Osteocyte (in vitro differentiated cells): ENCODE measurements around the gene COPE. TPM values are rescaled to one million over a fixed set of nuclear protein-coding genes. Genes with fewer than 3 reads are reported as not detected.

Experiments
- DNase-seq: peaks from one replicate; pipeline ENCODE4 v3.0.0; 2021; ENCODE audit warnings: mixed read lengths; ENCODE audit not compliant: unreplicated experiment; ENCODE audit errors: extremely low spot score
- H3K27ac Mint-ChIP-seq: one replicate; pipeline ENCODE4 v1.8.0; 2021; ENCODE audit warnings: mild to moderate bottlenecking, mixed read lengths; ENCODE audit not compliant: unreplicated experiment
- H3K27me3 Mint-ChIP-seq: one replicate; pipeline ENCODE4 v1.8.0; 2021; ENCODE audit warnings: mixed read lengths; ENCODE audit not compliant: unreplicated experiment
- H3K36me3 Mint-ChIP-seq: one replicate; pipeline ENCODE4 v1.8.0; 2021; ENCODE audit warnings: mixed read lengths; ENCODE audit not compliant: unreplicated experiment
- H3K4me1 Mint-ChIP-seq: one replicate; pipeline ENCODE4 v1.8.0; 2021; ENCODE audit warnings: mixed read lengths; ENCODE audit not compliant: unreplicated experiment
- H3K4me3 Mint-ChIP-seq: one replicate; pipeline ENCODE4 v1.8.0; 2021; ENCODE audit warnings: mild to moderate bottlenecking, moderate library complexity, mixed read lengths; ENCODE audit not compliant: unreplicated experiment
- H3K9me3 Mint-ChIP-seq: one replicate; pipeline ENCODE4 v1.8.0; 2021; ENCODE audit warnings: mixed read lengths; ENCODE audit not compliant: unreplicated experiment
- total RNA-seq: library from RNA; stranded (reverse); gene quantifications from 2 replicates; pipeline ENCODE4 v1.2.1, GENCODE V29; 2021
- TF ChIP-seq, protein P1 (sequence below): fragments of 200-600 bp; sonication (generic); IDR thresholded peaks from 2 replicates; pipeline ENCODE4 v1.5.0; 2021; ENCODE audit warnings: antibody characterized with exemption, mild to moderate bottlenecking, moderate library complexity

The COPE gene
- total RNA-seq, 1 donor from 2014 or later: 175 TPM

DNA sequence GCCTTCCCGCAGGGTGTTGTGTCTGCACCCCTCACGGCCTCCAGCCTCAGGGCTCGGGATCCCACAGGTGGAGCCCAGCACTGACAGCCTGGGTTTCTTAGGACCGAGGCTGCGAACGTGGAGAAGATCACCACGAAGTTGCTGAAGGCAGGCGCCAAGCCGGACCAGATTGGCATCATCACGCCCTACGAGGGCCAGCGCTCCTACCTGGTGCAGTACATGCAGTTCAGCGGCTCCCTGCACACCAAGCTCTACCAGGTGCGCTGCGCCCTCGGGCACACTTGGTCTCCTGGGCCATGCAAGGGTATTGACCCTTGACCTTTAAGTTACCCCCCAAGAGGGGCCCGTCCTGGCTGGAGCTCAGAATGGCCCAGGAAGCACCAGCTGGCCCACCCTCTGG, 58.5 kb downstream of the COPE start:
- H3K27ac Mint-ChIP-seq: no peak overlapping the region
- H3K36me3 Mint-ChIP-seq: peaks cover 29% of the 10 kb centered on the region
- no peak overlapping the region for H3K4me3 Mint-ChIP-seq
- TF ChIP-seq, protein P1, sequence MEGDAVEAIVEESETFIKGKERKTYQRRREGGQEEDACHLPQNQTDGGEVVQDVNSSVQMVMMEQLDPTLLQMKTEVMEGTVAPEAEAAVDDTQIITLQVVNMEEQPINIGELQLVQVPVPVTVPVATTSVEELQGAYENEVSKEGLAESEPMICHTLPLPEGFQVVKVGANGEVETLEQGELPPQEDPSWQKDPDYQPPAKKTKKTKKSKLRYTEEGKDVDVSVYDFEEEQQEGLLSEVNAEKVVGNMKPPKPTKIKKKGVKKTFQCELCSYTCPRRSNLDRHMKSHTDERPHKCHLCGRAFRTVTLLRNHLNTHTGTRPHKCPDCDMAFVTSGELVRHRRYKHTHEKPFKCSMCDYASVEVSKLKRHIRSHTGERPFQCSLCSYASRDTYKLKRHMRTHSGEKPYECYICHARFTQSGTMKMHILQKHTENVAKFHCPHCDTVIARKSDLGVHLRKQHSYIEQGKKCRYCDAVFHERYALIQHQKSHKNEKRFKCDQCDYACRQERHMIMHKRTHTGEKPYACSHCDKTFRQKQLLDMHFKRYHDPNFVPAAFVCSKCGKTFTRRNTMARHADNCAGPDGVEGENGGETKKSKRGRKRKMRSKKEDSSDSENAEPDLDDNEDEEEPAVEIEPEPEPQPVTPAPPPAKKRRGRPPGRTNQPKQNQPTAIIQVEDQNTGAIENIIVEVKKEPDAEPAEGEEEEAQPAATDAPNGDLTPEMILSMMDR: no peak
- no peak for DNase-seq
- peaks cover 4% of the 10 kb centered on the region for H3K4me1 Mint-ChIP-seq
- no peaks in the 10 kb centered on the region for H3K9me3 Mint-ChIP-seq
- H3K27me3 Mint-ChIP-seq: no peaks in the 10 kb centered on the region

DNA sequence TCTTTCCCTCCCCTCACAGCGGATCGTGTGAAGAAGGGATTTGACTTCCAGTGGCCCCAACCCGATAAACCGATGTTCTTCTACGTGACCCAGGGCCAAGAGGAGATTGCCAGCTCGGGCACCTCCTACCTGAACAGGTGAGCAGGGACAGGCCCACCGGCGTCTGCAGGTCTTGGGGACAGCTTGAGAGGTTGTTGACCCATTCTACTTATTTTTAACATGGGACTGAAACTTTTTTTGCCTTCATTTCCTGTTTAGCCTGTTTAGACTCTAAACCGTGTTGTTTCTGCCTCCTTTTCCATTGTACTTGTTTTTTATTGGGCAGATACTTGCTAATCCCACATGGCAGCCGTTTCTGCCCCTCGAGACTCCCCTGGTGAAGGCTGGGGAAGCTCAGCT, 58.9 kb downstream of the COPE start:
- Mint-ChIP-seq H3K4me1 (peaks cover 4% of the 10 kb centered on the region), H3K4me3 (no peak overlapping the region), H3K27ac (no peak overlapping the region), H3K9me3 (no peaks in the 10 kb centered on the region), H3K27me3 (no peaks in the 10 kb centered on the region), H3K36me3 (peaks cover 29% of the 10 kb centered on the region)
- no peak for DNase-seq
- TF ChIP-seq, protein P1: no peak

DNA sequence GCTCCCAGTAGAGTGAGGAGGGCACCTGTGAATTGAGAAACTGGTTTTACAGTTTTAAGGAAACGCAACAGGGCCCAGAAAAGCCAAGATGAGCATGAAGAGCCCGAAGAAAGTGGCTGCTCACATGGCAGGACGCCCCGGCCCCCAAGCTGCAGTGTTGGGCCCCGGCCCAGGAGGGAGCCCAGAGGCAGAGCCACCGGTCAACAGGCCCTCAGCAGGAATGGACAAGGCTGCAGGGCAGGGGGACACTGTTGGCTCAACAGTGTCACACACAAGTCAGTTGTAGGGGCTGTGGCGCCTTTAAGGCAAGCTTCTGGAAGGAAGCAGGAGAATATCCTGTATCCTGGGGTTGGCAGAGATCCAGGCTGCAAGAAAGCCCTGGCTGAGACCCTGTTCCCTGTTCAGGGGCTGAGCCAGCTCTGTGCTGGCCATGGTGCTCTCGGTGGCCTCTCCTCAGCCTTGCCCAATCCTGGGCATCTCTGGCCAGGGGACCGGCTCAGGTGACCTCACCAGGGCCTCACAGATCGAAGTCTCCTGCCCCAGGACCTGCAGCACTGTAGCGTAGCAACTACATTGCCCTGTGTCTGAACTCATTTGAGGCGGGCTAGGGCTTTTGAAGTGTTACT, 59.4 kb downstream of the COPE start:
- Mint-ChIP-seq H3K4me1 (peaks cover 4% of the 10 kb centered on the region), H3K4me3 (no peak overlapping the region), H3K27ac (no peak overlapping the region), H3K36me3 (peaks cover 29% of the 10 kb centered on the region), H3K27me3 (no peaks in the 10 kb centered on the region), H3K9me3 (no peaks in the 10 kb centered on the region)
- no peak for DNase-seq
- TF ChIP-seq, protein P1: no peak

DNA sequence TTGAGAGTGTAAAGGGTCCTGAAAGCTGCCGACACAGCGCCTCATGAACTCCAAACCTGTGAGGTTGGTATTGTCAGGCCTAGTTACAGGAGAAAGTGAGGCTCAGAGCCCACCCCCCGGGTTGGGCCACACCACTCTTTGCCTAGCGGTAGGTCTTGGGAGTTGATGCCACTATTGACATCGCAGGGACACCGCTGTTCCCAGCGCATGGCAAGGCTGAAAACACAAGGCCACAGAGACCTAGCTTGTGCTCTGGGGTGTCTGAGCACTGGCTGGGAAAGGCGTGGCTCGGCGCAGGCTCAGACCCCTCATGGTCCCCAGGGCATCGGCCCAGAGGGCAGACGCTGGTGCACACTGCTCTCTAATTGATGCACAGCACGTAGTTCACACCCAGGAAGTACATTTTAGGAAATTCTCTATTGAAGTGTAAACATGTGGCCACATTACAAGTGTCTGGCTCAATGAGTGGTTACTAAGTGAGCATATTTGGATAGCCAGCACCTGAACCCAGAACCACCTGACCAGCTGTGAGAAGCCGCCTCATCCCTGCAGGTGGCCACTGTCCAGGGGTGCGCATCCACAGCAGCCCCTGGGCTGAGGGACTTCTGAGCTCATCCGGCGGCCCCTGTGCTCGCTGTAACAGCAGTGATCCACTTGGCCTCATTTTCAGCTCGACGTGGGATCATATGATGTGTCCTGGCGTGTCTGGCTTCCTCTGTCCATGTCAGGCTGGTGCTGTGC, 60.1 kb downstream of the COPE start:
- no peak overlapping the region for H3K27ac Mint-ChIP-seq
- DNase-seq: no peak
- TF ChIP-seq, protein P1: no peak
- H3K4me1 Mint-ChIP-seq: peaks cover 1% of the 10 kb centered on the region
- H3K36me3 Mint-ChIP-seq: peaks cover 29% of the 10 kb centered on the region
- no peaks in the 10 kb centered on the region for H3K9me3 Mint-ChIP-seq
- no peaks in the 10 kb centered on the region for H3K27me3 Mint-ChIP-seq
- no peak overlapping the region for H3K4me3 Mint-ChIP-seq

DNA sequence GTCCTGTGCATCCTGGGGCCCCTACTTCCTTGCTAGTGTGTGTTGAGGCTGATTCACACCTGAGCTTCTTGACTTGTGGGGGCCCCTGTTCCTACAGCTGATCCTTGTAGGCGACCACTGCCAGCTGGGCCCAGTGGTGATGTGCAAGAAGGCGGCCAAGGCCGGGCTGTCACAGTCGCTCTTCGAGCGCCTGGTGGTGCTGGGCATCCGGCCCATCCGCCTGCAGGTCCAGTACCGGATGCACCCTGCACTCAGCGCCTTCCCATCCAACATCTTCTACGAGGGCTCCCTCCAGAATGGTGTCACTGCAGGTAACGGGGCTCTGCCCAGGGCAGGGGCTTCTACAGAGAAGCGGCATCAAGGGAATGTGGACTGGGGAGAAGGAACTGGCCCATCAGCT, 62.0 kb downstream of the COPE start:
- Mint-ChIP-seq H3K9me3 (no peaks in the 10 kb centered on the region), H3K27ac (no peak overlapping the region), H3K36me3 (peaks cover 37% of the 10 kb centered on the region), H3K4me3 (no peak overlapping the region), H3K27me3 (no peaks in the 10 kb centered on the region), H3K4me1 (no peaks in the 10 kb centered on the region)
- DNase-seq: no peak
- TF ChIP-seq, protein P1: no peak
